Raji (cell line): ENCODE results near the gene PICK1.

ENCODE experiments used
- POLR2A ChIP-seq: IDR thresholded peaks from 2 replicates; pipeline ENCODE4 v1.6.1; 2011; ENCODE audit warnings: low read depth, low read length, control low read depth; ENCODE audit not compliant: insufficient read depth

The PICK1 gene

GRCh38 chr22:38051900-38052862, 5.0 kb upstream of the PICK1 start:
- no peak for TF ChIP-seq POLR2A

GRCh38 chr22:38062791-38063190, 5.6 kb downstream of the PICK1 start:
- TF ChIP-seq POLR2A: no peak

DNA sequence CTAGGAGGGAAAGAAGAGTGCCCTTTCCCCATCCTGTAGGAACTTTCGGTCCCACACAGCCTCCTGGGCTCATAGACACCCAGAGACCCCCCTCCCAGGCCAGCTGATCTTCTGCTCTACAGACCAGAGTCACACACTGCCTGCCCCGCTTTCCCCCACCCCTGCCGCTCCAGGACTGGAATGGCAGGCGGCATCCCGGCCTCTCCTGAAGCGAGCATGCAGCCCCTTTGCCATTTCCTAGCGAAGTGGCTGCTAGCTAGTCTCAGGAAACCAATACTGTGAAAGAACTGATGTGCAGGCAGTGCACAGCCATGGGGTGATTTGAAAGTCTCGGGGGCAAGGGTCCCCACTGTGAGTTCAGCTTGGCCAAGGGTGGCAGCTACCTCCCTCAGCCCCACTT, 8.3 kb downstream of the PICK1 start:
- TF ChIP-seq POLR2A: no peak

- TF ChIP-seq POLR2A: no peak
Observed at GRCh38 chr22:38066381-38067027, 9.3 kb downstream of the PICK1 start.

DNA sequence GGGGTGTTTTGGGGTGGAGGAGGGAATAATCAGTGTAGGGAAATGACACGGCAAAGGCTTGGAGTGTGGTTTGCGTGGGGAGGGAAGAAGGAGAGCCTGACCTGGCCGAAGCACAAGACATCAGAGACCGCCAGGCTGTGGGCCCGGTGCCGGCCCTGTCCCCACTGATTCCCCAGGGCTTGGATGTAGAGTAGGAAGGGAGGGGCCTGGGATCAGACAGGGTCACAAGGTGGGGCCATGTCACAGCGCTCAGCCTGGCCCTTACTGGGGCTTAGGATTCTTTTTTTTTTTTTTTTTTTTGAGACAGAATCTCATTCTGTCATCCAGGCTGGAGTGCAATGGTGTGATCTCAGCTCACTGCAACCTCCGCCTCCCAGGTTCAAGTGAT, 9.8 kb downstream of the PICK1 start:
- no peak for TF ChIP-seq POLR2A

- TF ChIP-seq POLR2A: no peak
Observed at GRCh38 chr22:38067761-38068360, 10.7 kb downstream of the PICK1 start.

DNA sequence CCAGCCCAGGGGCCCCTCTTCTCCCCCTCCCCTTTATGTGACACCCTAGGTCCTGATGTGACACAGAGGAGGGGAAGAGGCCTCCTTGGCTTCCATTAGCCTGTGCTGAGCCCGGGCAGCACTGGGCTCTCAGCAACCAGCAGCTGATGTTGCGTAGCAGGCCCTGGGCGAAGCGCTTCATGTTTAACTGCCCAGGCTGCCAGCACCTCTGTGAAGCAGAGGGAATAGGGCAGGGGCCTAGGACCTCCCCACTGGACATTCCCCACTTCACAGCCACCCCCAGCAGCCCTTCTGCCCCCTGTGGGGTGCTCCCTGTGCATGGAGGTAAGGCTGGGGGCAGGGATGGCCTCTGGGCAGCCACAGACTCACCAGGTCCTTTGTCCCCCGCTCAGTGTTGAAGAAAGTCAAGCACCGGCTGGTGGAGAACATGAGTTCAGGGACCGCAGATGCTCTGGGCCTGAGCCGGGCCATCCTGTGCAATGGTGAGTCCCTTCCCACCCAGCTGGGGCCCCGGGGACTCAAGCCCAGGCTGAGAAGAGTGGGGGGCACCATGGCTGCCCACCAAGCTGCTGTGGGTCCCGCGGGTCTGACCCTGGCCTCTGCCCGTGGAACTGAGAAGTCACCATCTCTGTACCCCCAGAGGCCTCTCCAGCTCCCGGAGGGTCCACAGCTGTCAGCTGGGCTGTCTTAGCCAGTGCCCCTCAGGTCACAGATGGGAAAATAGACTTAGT, 11.6 kb downstream of the PICK1 start:
- TF ChIP-seq POLR2A: no peak

GRCh38 chr22:38069372-38070249, 12.4 kb downstream of the PICK1 start:
- no peak for TF ChIP-seq POLR2A

GRCh38 chr22:38070250-38070921, 13.2 kb downstream of the PICK1 start:
- no peak for TF ChIP-seq POLR2A

DNA sequence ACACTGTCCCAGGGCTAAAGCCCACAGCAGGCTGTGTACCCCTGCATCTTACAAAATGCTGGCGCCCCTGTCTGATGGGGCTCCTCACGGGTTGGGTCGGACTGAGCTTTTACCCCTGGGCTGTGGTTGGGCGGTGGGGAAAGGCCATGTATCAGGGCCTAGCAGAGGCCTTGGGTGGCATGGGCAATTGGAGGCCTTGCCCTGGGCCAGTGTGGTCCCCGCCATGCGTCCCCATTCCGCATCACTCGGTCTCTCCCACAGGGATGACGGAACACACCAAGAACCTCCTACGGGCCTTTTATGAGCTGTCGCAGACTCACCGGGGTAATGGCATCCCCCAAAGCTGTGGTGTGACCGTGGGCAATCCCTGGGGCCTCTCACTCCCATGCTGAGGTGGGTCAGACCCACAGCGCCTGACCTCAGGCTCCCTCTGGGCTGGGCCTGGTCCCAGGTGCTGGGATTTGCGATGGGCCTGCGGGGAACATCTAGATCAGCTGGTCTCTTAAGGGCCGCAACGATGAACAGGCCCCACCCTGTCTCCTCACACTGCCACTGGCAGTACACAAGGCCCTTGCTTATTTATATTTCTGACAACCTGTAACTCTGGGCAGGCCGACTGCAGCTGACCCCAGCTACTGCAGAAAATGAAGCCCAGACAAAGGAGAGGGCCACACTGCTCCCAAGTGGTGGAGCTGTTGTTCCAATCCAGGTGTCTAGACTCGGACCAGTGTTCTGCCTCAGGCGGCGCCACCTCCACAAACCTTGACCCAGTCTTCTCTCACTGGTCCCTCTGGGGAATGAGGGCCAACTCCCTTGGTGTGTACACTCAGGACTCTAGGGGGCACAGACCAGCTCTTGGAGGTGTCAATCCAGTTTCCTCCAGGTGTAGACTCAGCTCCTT, 14.5 kb downstream of the PICK1 start:
- TF ChIP-seq POLR2A: no peak

GRCh38 chr22:38072322-38073149, 15.3 kb downstream of the PICK1 start:
- TF ChIP-seq POLR2A: no peak
